ENCODE data around the gene OXLD1.

Gene OXLD1

DNA sequence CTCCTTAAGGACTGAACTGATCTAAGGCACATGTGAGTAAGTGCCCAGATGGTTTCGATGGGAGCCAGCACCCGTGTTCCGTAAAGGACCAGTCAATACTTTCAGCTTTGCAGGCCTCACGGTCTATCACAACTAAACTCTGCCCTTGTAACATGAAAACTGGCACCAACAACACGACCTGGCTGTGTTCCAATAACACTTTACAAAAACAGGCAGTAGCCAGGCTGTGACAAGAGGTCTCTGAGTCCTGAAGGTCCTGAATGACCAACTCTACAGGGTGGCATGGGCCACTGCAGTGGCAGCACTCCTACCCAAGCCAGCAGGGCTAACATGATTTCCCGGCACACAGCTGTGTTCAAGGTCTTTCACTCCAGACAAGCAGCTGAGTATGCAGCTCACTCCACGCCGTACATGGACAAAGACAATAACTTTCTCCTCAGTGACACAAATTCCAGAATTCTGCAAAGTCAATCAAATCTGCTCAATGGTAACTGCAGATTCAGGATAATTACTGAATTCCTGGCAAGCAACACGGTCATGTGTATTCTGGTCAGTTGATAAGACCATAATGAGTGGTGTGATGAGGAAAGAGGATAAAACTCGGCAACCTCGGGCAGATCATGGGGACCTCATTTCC lies 44.8 kb downstream of the OXLD1 start:
- in situ Hi-C loops (cut with MboI; ENCODE audit: low sequenced_read_pairs), result loop anchor here (25.0 kb wide), 1 partner anchor 359 kb away; no protein-coding TSS in a partner anchor

DNA sequence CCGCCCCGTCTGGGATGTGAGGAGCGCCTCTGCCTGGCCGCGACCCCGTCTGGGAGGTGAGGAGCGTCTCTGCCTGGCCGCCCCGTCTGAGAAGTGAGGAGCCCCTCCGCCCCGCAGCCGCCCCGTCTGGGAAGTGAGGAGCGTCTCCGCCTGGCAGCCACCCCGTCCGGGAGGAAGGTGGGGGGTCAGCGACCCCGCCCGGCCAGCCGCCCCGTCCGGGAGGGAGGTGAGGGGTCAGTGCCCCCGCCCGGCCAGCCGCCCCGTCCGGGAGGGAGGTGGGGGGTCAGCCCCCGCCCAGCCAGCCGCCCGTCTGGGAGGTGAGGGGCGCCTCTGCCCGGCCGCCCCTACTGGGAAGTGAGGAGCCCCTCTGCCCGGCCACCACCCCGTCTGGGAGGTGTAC lies 48.1 kb downstream of the OXLD1 start:
- in situ Hi-C loops (cut with MboI; ENCODE audit: low sequenced_read_pairs), result loop anchor here (25.0 kb wide), 1 partner anchor 356 kb away; no protein-coding TSS in a partner anchor

DNA sequence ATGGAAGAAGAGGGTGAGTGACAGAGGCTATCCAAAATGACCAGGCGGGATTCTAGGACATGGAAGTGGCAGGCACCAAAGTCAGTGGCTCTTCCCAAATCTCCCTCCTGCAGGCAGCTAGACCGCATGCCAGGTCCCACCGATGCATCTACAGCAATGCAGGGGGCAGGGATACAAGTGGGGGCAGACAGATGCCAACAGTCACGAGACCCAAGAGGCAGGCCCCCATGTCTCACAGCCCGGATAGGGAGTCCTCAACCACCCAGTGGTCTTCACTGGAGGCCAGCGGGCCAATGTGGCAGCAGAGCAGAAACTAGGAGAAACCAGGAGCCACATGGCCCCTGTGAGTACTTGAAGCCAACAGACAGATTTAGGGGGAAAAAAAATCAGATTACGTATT lies 49.5 kb downstream of the OXLD1 start:
- in situ Hi-C loops (cut with MboI; ENCODE audit: low sequenced_read_pairs), result loop anchor here (25.0 kb wide), 1 partner anchor 355 kb away; no protein-coding TSS in a partner anchor

DNA sequence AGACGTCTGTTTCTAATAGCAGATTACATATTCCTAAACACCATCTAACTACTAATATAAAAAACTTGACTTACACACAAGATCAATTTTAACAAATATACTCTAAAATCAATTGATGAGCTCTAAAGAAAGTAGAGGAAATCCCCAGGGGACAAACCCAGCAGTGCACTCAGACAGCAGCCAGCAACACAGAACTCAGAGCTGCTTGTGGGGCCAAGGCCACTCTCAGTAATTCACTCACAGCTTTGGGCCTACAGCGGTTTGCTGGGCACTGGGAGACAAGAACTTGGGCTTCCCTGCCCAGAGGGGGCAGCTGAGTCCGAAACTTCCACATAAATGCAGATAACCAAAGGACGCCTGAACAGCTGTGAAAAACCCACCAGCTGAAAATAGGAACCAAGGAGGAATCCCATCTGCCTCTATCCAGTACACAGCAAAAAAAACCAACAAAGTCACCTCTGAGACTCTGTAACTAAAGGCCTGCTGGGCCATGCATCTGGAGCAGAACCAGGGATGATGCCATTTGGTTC lies 50.9 kb downstream of the OXLD1 start:
- in situ Hi-C loops (cut with MboI; ENCODE audit: low sequenced_read_pairs), result loop anchor here (25.0 kb wide), 1 partner anchor 353 kb away; no protein-coding TSS in a partner anchor

Measured in HL-60/S4 treated with phorbol 12-myristate 13-acetate at 8.2 ng/mL for 4 days and 3 days (cell line).